ENCODE measurements around the gene MRPL39. TPM values are rescaled to one million over a fixed set of nuclear protein-coding genes. Genes with fewer than 3 reads are reported as not detected.

Gene MRPL39
- polyA plus RNA-seq, 2 of the 4 experiments (the other 2 are of a cell fraction): 36.8 to 43.7 TPM

DNA sequence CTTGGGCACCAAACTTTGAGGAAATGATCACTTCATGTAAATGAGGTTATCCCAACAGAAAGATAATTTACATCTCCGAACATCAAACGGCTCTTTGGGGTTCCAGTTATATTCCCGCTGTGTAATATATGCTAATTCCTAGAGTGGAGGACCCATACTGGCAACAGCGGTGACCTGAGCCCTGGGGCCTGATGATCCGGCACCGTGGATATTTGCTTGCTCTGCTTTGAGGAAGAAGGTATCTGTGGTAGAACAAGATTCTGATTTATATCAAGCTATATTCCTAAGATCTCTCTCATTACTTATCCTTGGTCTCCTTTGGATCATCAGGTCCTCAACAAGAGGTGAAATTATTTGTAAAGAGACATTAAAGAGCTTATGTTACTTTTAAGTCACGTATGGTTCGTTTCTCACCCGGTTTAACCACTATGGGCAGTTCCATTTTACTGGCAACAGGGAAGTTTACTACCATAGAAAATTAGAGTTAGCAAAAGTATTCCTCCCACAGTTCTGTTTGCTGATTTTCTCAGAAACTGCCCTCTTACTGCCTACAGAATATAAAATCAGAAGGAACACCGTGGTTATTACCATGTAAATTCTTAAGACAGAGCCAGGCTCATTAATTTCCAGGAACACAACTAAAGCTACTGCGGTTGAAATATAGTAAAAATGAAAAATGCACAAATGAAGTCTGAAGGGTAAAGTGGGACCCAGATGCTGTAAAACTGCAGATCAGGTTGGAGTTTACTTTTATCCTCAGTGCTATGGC is 56.7 kb downstream of the MRPL39 start:
- ATAC-seq (no peak), FAIRE-seq (no peak), DNase-seq (ENCODE audit: low read depth in 1 of 2, low spot score in 1 of 2) (no peak)
- no peak for TF ChIP-seq BCL3 (IDR thresholded peaks at IDR 0.05)
- no peak for TF ChIP-seq FOSL2 (IDR thresholded peaks at IDR 0.05)
- no peak for TF ChIP-seq FOSL2 (CRISPR knock-in tag; IDR thresholded peaks at IDR 0.05)
- TF ChIP-seq HOXA7 (CRISPR knock-in tag; IDR thresholded peaks at IDR 0.05): no peak
- no peak for TF ChIP-seq HES2 (IDR thresholded peaks at IDR 0.05)
- TF ChIP-seq NPAS2 (CRISPR knock-in tag; IDR thresholded peaks at IDR 0.05; ENCODE audit: borderline replicate concordance): no peak
- TF ChIP-seq HEYL (CRISPR knock-in tag; IDR thresholded peaks at IDR 0.05): no peak
- TF ChIP-seq USF2 (IDR thresholded peaks at IDR 0.05): no peak
- TF ChIP-seq HMGXB4 (CRISPR knock-in tag; IDR thresholded peaks at IDR 0.05; ENCODE audit: borderline replicate concordance): no peak
- TF ChIP-seq CBX2 (IDR thresholded peaks at IDR 0.05; ENCODE audit: borderline replicate concordance, low read depth): no peak
- TF ChIP-seq, protein P1, sequence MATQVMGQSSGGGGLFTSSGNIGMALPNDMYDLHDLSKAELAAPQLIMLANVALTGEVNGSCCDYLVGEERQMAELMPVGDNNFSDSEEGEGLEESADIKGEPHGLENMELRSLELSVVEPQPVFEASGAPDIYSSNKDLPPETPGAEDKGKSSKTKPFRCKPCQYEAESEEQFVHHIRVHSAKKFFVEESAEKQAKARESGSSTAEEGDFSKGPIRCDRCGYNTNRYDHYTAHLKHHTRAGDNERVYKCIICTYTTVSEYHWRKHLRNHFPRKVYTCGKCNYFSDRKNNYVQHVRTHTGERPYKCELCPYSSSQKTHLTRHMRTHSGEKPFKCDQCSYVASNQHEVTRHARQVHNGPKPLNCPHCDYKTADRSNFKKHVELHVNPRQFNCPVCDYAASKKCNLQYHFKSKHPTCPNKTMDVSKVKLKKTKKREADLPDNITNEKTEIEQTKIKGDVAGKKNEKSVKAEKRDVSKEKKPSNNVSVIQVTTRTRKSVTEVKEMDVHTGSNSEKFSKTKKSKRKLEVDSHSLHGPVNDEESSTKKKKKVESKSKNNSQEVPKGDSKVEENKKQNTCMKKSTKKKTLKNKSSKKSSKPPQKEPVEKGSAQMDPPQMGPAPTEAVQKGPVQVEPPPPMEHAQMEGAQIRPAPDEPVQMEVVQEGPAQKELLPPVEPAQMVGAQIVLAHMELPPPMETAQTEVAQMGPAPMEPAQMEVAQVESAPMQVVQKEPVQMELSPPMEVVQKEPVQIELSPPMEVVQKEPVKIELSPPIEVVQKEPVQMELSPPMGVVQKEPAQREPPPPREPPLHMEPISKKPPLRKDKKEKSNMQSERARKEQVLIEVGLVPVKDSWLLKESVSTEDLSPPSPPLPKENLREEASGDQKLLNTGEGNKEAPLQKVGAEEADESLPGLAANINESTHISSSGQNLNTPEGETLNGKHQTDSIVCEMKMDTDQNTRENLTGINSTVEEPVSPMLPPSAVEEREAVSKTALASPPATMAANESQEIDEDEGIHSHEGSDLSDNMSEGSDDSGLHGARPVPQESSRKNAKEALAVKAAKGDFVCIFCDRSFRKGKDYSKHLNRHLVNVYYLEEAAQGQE (IDR thresholded peaks at IDR 0.05): no peak
- no peak for TF ChIP-seq TFCP2L1 (CRISPR knock-in tag; IDR thresholded peaks at IDR 0.05)
- no peak for TF ChIP-seq CHD2 (IDR thresholded peaks at IDR 0.05; ENCODE audit: low read length, partially characterized antibody)
- no peak for TF ChIP-seq ZSCAN20 (CRISPR knock-in tag; IDR thresholded peaks at IDR 0.05)
- TF ChIP-seq RNF2 (IDR thresholded peaks at IDR 0.05; ENCODE audit: borderline replicate concordance, low read depth): no peak
- no peak for TF ChIP-seq CHD4 (IDR thresholded peaks at IDR 0.05; ENCODE audit: borderline replicate concordance)
- no peak for TF ChIP-seq RARB (CRISPR knock-in tag; IDR thresholded peaks at IDR 0.05)
- Histone ChIP-seq H3K27ac (no peak overlapping the region), H3K4me2 (no peak overlapping the region), H3K9me3 (no peaks in the 10 kb centered on the region), H3K4me1 (no peaks in the 10 kb centered on the region), H3K4me3 (no peak overlapping the region)
- WGBS (ENCODE audit: missing lambda C conversion rate): 30% methylated on average over 11 of the region's 11 CpGs
- CTCF ChIA-PET: no interaction called here
- POLR2A ChIA-PET: no interaction called here

DNA sequence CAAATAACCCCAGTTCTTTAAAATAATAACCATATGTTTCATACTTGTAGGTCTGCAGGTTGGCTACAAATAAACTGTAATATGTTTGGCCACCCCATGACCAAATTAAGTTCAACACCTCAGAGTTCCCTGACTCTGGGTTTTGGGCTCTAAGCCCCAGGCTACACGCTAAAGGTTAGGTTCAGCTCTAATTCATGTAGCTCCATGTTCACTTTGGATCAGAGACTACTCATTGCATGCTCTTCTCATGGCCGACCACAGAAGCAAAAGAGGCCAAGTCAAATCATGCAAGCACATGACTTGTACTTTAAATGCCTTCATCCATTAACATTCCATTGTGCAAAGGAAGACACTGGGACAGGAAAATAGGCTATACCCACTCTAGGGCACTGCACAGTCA is 66.2 kb downstream of the MRPL39 start:
- Histone ChIP-seq H3K27ac (no peak overlapping the region), H3K4me2 (no peak overlapping the region), H3K4me1 (no peaks in the 10 kb centered on the region), H3K9me3 (no peaks in the 10 kb centered on the region), H3K4me3 (no peak overlapping the region)
- POLR2A ChIA-PET: no interaction called here
- TF ChIP-seq POLR2AphosphoS2 (conservative IDR thresholded peaks at IDR 0.05; ENCODE audit: low read length): no peak
- TF ChIP-seq ZC3H11A (IDR thresholded peaks at IDR 0.05): no peak
- TF ChIP-seq PHF8 (IDR thresholded peaks at IDR 0.05; ENCODE audit: borderline replicate concordance, low read depth): no peak
- TF ChIP-seq BHLHE40 (IDR thresholded peaks at IDR 0.05; ENCODE audit: low read depth, low read length): no peak
- no peak for TF ChIP-seq RNF2 (IDR thresholded peaks at IDR 0.05; ENCODE audit: borderline replicate concordance, low read depth)
- no peak for TF ChIP-seq HOXA7 (CRISPR knock-in tag; IDR thresholded peaks at IDR 0.05)
- no peak for TF ChIP-seq CBX8 (IDR thresholded peaks at IDR 0.05)
- no peak for TF ChIP-seq ZNF302 (CRISPR knock-in tag; IDR thresholded peaks at IDR 0.05)
- TF ChIP-seq GATA3 (IDR thresholded peaks at IDR 0.05; ENCODE audit: borderline replicate concordance): no peak
- no peak for TF ChIP-seq SREBF2 (IDR thresholded peaks at IDR 0.05)
- no peak for TF ChIP-seq HDAC2 (IDR thresholded peaks at IDR 0.05)
- no peak for DNase-seq (ENCODE audit: low read depth in 1 of 2, low spot score in 1 of 2)
- no peak for FAIRE-seq
- WGBS (ENCODE audit: missing lambda C conversion rate): 7% methylated on average over 2 of the region's 2 CpGs
- ATAC-seq: no peak
- CTCF ChIA-PET: no interaction called here
